Bone marrow (tissue), 2 donors: ENCODE results near the gene TPRG1.

Experiments
- DNase-seq, 2 donors: peaks; one replicate each; lab custom pipeline; 2025; lab: John Stamatoyannopoulos, UW

Gene TPRG1

GRCh38 chr3:189166321-189166720 lies 5.5 kb upstream of the TPRG1 start:
- no peak for DNase-seq

GRCh38 chr3:189167027-189167766 lies 4.6 kb upstream of the TPRG1 start:
- DNase-seq, result no peak

- no peak for DNase-seq
These were observed 3.1 kb upstream of the TPRG1 start for GRCh38 chr3:189168711-189169110.

GRCh38 chr3:189169728-189170127 lies 2.0 kb upstream of the TPRG1 start:
- DNase-seq, result no peak

GRCh38 chr3:189170559-189170958 lies 1.2 kb upstream of the TPRG1 start:
- no peak for DNase-seq

- no peak for DNase-seq
These were observed 1.1 kb downstream of the TPRG1 start for GRCh38 chr3:189172668-189173419.

- no peak for DNase-seq
These were observed 12.8 kb downstream of the TPRG1 start for GRCh38 chr3:189184566-189184965.

- no peak for DNase-seq
These were observed 14.3 kb downstream of the TPRG1 start for GRCh38 chr3:189186101-189186500.

- no peak for DNase-seq
These were observed 16.7 kb downstream of the TPRG1 start for GRCh38 chr3:189188466-189188865.

GRCh38 chr3:189192725-189193124 lies 21.0 kb downstream of the TPRG1 start:
- DNase-seq, result no peak

- DNase-seq, result no peak
These were observed 23.5 kb downstream of the TPRG1 start for GRCh38 chr3:189195302-189195701.

- no peak for DNase-seq
These were observed 30.3 kb downstream of the TPRG1 start for GRCh38 chr3:189202106-189202505.

GRCh38 chr3:189202583-189202982 lies 30.8 kb downstream of the TPRG1 start:
- DNase-seq, result no peak

GRCh38 chr3:189204167-189204866 lies 32.5 kb downstream of the TPRG1 start:
- DNase-seq, result no peak

GRCh38 chr3:189204937-189205336 lies 33.2 kb downstream of the TPRG1 start:
- DNase-seq, result no peak

- DNase-seq, result no peak
These were observed 38.5 kb downstream of the TPRG1 start for GRCh38 chr3:189210251-189210770.

- no peak for DNase-seq
These were observed 40.9 kb downstream of the TPRG1 start for GRCh38 chr3:189212681-189213080.

- no peak for DNase-seq
These were observed 42.9 kb downstream of the TPRG1 start for GRCh38 chr3:189214651-189215050.

GRCh38 chr3:189222927-189223636 lies 51.3 kb downstream of the TPRG1 start:
- DNase-seq, result no peak

- no peak for DNase-seq
These were observed 53.7 kb downstream of the TPRG1 start for GRCh38 chr3:189225431-189225830.

- no peak for DNase-seq
These were observed 55.5 kb downstream of the TPRG1 start for GRCh38 chr3:189227249-189227648.
